IPS DF 19.7 (cell line): ENCODE results near the gene MIOS.
A peak's percentile ranks its signal among the peaks of the same experiment; 100 is the strongest.
"Not testable (repeated sequence)": the region's sequence is repeated elsewhere in the genome, so short reads cannot be mapped to it uniquely, and the experiment has no call there.

Experiments used
- DNase-seq: peaks from one replicate; pipeline ENCODE4 v3.0.0-alpha.2; 2013; ENCODE audit warnings: low read depth, low spot score

MIOS gene

DNA sequence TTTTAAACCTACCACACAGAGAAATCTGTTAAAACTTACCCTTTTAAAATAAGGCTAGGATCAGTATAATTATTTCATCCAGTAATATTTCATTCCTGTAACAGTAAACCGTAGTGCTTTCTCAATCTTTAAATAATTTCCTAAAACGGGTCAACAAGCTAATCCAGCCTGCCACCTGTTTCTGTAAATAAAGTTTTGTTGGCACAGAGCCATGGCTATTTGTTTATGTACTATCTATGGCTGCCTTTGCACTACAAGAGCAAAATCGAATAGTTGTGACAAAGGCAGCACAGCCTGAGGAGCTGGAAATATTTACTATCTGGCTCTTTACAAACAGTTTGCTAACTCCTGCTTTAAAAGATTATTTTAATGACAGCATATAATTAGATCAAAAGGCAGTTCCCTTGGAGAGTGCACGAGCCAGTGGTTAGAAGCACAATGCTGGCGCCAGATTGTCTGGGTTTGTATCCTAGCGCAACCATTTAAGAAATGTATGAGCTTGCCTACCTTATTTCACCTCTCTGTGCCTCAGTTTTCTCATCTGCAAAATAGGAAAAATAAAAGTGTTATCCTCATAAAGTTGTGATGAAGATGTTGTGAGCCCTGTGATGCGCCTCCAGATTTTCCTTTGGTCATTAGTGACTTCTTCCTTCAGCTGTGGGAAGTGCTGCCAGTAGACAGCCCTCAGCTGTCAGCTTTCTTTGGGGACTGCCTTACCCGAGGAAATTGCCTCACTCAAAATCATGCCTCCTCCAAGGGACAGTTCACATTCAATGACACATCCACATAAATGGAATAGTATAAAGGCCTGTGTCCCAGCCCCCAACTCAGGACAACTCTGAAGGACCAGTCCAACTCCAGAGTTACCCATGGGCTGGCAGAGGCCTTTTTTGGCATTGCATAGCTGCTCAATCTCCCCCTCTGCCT lies 11.8 kb upstream of the MIOS start:
- DNase-seq: no peak

- DNase-seq: no peak
These were observed 9.8 kb upstream of the MIOS start for GRCh38 chr7:7556852-7557251.

- DNase-seq: no peak
These were observed 9.4 kb upstream of the MIOS start for GRCh38 chr7:7557252-7557651.

GRCh38 chr7:7561591-7561990 lies 5.1 kb upstream of the MIOS start:
- not testable (repeated sequence) for DNase-seq

- DNase-seq: no peak
These were observed 3.9 kb upstream of the MIOS start for GRCh38 chr7:7562736-7563135.

DNA sequence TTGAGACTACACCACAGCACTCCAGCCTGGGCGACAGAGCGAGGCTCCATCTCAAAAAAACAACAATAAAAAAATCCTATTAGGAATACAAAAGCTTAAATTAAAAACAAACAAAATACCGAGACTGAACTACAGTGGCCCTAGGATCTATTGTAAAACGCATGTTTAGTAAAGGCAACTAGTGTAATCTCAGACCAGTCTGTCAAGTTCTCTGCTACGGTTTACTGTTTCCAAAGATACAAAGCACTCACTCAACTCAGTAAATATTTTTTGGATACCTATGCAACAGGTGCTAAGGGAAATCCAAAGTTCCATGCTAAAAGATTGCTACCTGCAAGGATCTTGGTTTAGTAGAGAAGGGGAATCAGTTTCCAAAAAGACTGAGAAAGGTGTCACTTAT lies 3.4 kb upstream of the MIOS start:
- DNase-seq: no peak

DNA sequence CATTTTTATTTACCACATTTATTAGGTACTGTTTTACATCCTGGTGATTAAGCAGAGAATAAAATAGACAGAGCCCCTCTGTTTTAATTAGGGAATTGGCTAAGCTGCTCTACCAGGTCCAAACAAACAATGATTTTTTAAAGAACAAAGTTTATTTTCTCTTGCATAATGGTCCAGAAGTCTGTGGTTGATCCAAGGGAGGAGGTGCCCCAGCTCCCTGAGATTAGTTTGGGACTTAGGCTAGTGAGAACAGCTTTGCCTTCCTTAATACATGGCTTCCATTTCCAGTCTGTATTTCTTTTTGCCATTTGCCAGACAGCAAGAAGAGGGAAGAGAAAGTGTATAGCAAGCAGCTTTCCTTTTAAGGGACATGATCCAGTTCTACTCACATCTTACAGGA lies 2.9 kb upstream of the MIOS start:
- DNase-seq: no peak

- no peak for DNase-seq
These were observed 2.3 kb upstream of the MIOS start for GRCh38 chr7:7564323-7564780.

DNA sequence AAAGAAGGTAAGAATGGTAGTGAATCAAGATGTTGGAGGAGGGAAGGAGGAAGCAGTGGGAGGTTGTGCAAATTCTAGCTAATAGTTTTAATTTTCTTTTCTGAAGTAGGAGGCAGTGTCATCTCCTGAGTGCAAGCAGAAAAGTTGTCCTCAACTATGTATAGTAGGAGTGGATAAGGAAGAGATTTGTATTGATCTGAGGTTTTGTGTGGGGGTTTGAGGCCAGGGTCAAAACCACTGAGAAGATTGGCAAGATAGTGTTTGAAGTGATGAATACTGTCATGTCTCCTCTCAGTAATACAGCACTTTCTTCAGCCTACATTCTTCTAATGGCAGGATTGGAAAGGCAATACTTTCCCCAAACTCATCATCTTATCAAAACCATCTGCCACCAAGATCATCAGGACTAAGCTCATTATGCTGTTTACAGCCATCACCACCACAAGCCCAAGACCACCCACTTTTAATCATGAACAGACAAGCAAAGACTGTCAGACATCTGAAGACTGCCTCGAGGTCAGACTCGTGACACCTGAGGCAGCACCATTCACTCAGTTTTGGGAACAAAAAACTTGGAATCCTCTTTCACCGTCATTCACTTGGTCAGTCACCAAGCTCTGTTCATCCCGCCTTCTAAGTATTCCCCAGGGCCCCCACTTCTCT lies 1.5 kb upstream of the MIOS start:
- DNase-seq: no peak

DNA sequence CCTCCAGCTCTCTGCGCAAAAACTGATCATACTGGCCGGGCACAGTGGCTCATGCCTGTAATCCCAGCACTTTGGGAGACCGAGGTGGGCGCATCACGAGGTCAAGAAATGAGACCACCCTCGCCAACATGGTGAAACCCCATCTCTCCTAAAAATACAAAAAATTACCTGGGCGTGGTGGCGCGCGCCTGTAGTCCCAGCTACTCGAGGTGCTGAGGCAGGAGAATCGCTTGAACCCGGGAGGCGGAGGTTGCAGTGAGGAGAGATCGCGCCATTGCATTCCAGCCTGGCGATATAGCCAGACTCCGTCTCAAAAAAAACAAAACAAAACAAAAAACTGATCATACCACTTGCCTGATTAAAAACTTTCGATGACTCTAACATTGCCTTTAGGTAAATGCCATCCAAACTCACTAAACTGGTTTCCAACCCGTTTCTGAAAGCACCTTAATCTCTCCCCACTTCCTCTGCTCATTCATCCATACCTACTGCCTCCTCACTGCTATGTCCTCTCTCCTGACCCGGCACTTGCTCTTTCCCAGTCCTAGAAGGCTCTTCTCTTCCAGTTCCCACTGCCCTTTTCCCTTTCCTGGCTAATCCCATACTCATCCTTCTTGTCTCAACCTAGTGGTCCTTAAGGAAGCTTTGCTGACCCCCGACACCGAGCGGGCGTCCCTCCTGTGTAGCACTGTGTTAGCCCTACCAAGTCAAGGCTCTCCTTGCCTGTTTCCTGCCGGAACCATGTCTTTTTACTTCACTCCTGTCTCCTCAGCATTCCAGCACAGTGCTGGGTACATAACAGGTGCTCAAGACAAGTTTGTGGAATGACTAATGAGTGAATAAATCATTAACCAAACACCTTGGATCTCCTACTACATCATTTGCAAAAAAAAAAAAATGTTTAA lies 686 bp upstream of the MIOS start:
- DNase-seq: no peak

GRCh38 chr7:7567898-7568531 lies 1.3 kb downstream of the MIOS start:
- DNase-seq: no peak

GRCh38 chr7:7568553-7568952 lies 1.9 kb downstream of the MIOS start:
- DNase-seq: no peak

DNA sequence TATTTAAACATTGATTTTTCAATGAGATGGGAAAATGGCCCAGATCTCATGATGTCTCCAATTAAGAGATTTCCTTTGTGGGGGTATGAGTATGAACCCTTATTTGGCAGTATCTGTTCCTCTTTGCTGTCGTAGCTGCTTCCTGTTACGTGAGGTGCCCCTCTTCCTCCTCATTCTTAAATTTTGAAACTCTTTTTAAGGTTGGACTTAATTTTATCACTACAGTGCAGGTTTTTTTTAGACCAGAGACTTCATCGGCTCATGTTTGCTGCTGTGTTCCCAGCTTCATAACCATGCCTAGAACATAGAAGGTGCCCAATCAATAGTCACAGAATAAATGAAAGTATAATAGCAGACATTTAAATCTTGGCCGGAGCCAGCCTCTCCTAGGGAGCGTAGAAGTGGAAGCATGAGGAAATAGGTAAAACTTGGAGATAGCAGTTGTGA lies 2.4 kb downstream of the MIOS start:
- DNase-seq: no peak

GRCh38 chr7:7569615-7570014 lies 2.9 kb downstream of the MIOS start:
- DNase-seq: no peak

DNA sequence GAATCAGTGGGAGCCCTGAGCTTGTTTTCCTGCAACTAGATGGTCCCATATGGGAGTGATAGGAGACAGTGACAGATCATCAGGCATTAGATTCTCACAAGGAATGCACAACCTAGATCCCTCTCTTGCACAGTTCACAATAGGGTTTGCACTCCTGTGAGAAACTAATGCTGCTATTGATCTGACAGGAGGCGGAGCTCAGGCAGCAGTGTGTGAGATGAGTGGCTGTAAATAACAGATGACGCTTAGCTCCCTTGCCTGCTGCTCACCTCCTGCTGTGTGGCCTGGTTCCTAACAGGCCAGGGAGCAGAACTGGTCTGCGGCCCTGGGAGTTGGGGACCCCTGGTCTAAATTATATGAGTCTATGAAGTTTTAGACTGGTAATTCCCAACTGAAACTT lies 3.9 kb downstream of the MIOS start:
- DNase-seq: no peak

GRCh38 chr7:7573701-7574100 lies 7.0 kb downstream of the MIOS start:
- DNase-seq: no peak

DNA sequence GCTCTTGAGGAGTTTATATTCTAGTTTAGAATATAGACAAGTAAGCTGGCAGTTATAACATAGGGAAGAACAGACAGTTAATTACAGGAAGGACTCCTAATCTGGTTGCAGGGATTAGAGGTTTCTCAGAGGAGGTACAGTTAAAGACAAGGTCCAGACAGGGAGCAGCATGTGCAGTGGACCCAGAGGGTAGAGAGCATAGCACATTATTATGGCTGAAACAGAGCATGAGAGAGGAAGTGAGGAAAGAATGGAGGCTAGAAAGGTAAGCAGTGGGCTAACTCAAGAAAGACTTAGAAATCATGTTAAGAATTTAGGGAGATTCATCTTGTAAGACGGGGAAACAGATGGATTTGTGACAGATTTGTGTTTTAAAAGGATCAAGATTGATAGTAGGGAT lies 9.7 kb downstream of the MIOS start:
- no peak for DNase-seq

- DNase-seq: no peak
These were observed 11.2 kb downstream of the MIOS start for GRCh38 chr7:7577888-7578287.

- DNase-seq: no peak
These were observed 13.0 kb downstream of the MIOS start for GRCh38 chr7:7579638-7580037.

DNA sequence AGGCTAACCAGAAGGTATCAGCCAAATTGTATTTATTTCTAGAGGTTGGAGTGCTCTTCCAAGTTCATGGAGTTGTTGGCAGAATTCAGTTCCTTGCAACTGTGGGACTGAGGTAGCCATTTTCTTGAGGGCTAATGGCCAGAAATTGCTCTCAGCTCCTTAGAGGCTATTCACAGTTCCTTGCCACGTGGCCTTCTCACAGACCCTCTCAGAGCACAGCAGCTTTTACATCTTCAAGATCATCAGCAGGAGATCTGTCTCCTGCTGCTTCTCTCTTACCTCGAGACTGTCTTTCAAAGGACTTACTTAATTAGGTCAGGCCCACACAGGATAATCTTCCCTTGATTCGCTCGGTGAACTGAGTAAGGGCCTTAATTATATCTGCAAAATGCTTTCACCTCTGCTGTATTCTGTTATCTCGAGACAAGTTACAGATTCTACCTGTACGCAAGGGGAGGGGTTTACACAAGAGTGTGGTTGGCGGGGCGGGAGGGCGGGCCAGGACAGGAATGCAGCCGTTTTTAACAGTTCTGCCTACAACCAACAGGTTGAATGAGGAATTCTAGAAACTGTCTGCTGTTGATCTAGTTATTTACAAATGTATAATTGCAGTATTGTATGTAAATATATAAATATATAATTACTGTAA lies 15.0 kb downstream of the MIOS start:
- peak; percentile 61 for DNase-seq

GRCh38 chr7:7582596-7582995 lies 15.9 kb downstream of the MIOS start:
- no peak for DNase-seq
